ENCODE measurements around the gene AJM1. TPM values are rescaled to one million over a fixed set of nuclear protein-coding genes. Genes with fewer than 3 reads are reported as not detected.

The AJM1 gene
- total and polyA plus RNA-seq, 2 of the 8 experiments (the other 6 are each of a cell fraction or from before 2014, with no cell fraction given) = 0.12 to 0.97 TPM

- TF ChIP-seq, protein P1, sequence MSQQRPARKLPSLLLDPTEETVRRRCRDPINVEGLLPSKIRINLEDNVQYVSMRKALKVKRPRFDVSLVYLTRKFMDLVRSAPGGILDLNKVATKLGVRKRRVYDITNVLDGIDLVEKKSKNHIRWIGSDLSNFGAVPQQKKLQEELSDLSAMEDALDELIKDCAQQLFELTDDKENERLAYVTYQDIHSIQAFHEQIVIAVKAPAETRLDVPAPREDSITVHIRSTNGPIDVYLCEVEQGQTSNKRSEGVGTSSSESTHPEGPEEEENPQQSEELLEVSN (IDR thresholded peaks at IDR 0.05) = peak; percentile 37; the same call in 1 of the 2 replicates
- TF ChIP-seq CTCF (IDR thresholded peaks at IDR 0.05; ENCODE audit: control extremely low read depth in 1 of 3, insufficient read depth in 1 of 3, low read depth in 1 of 3, low read length in 3 of 3) = no peak
- TF ChIP-seq EGR1 (IDR thresholded peaks at IDR 0.05; ENCODE audit: borderline replicate concordance, low read depth, low read length) = no peak
- no peak for TF ChIP-seq KDM5A (IDR thresholded peaks at IDR 0.05; ENCODE audit: low read length)
- TF ChIP-seq CREB1 (IDR thresholded peaks at IDR 0.05) = no peak
- TF ChIP-seq RBBP5 (IDR thresholded peaks at IDR 0.05; ENCODE audit: borderline replicate concordance, low read depth, low read length) = peak; percentile 31; the same call in 1 of the 2 replicates
- TF ChIP-seq TAF1 (IDR thresholded peaks at IDR 0.05; ENCODE audit: low read depth, low read length) = no peak
- TF ChIP-seq, protein P2, sequence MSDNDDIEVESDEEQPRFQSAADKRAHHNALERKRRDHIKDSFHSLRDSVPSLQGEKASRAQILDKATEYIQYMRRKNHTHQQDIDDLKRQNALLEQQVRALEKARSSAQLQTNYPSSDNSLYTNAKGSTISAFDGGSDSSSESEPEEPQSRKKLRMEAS (IDR thresholded peaks at IDR 0.05) = peak; percentile 70
- TF ChIP-seq KDM4A (IDR thresholded peaks at IDR 0.05; ENCODE audit: low read depth, low read length, severe bottlenecking) = peak; percentile 74
- no peak for TF ChIP-seq RAD21 (IDR thresholded peaks at IDR 0.05 in 1 of 2, conservative IDR thresholded peaks at IDR 0.05 in 1 of 2; ENCODE audit: low read depth in 2 of 2, low read length in 2 of 2)
- no peak for TF ChIP-seq GTF2F1 (IDR thresholded peaks at IDR 0.05; ENCODE audit: borderline replicate concordance, low read depth, low read length)
- TF ChIP-seq PHF8 (conservative IDR thresholded peaks at IDR 0.05; ENCODE audit: low read depth, low read length) = no peak
- TF ChIP-seq SP2 (IDR thresholded peaks at IDR 0.05; ENCODE audit: low read length) = no peak
- TF ChIP-seq CBX5 (IDR thresholded peaks at IDR 0.05; ENCODE audit: low read depth, low read length) = no peak
Measured at GRCh38 chr9:136846376-136847087, 4.3 kb downstream of the AJM1 start (continued).

Data from H1 (cell line).